ENCODE measurements around the gene MYO1E.

The MYO1E gene

GRCh38 chr15:59304034-59304795 is 68.5 kb downstream of the MYO1E start:
- no peaks in the 10 kb centered on the region for H3K36me3 ChIP-seq (replicated peaks)
- H3K27me3 ChIP-seq (replicated peaks): no peaks in the 10 kb centered on the region
- DNase-seq: peak; percentile 72
- peak overlapping the region; percentile 63 for H3K27ac ChIP-seq
- TF ChIP-seq, protein P1, sequence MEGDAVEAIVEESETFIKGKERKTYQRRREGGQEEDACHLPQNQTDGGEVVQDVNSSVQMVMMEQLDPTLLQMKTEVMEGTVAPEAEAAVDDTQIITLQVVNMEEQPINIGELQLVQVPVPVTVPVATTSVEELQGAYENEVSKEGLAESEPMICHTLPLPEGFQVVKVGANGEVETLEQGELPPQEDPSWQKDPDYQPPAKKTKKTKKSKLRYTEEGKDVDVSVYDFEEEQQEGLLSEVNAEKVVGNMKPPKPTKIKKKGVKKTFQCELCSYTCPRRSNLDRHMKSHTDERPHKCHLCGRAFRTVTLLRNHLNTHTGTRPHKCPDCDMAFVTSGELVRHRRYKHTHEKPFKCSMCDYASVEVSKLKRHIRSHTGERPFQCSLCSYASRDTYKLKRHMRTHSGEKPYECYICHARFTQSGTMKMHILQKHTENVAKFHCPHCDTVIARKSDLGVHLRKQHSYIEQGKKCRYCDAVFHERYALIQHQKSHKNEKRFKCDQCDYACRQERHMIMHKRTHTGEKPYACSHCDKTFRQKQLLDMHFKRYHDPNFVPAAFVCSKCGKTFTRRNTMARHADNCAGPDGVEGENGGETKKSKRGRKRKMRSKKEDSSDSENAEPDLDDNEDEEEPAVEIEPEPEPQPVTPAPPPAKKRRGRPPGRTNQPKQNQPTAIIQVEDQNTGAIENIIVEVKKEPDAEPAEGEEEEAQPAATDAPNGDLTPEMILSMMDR (IDR thresholded peaks at IDR 0.05; ENCODE audit: low read depth, low read length, missing control alignments): no peak
- H3K4me3 ChIP-seq (ENCODE audit: low read depth, low read length): no peak overlapping the region
- in situ Hi-C loops (cut with HindIII; ENCODE audit: low pct_ligation_motif_present, low sequenced_read_pairs): no loop called here

DNA sequence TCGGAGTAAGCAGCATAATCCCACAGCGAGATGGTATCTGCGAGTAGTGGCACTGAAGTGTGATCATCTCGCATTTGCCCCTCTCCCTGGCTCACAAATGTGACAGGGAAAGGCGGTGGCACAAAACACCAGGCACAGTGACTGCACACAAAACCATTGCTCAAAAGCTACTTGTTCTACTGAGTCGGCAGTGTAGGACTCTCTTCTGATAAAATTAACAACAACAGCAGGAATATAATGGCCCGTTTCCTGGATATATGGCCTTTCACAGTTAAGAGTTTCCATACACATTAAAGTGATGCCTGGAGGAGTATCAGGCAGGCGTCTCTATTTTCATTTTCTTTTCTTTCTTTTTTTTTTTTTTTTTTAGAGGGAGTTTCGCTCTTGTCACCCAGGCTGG is 69.0 kb downstream of the MYO1E start:
- no peak for DNase-seq
- no peaks in the 10 kb centered on the region for H3K36me3 ChIP-seq (replicated peaks)
- H3K4me3 ChIP-seq (ENCODE audit: low read depth, low read length): no peak overlapping the region
- H3K27ac ChIP-seq: peak overlapping the region; percentile 63
- H3K27me3 ChIP-seq (replicated peaks): no peaks in the 10 kb centered on the region
- in situ Hi-C loops (cut with HindIII; ENCODE audit: low pct_ligation_motif_present, low sequenced_read_pairs): no loop called here
- TF ChIP-seq, protein P1 (IDR thresholded peaks at IDR 0.05; ENCODE audit: low read depth, low read length, missing control alignments): no peak

DNA sequence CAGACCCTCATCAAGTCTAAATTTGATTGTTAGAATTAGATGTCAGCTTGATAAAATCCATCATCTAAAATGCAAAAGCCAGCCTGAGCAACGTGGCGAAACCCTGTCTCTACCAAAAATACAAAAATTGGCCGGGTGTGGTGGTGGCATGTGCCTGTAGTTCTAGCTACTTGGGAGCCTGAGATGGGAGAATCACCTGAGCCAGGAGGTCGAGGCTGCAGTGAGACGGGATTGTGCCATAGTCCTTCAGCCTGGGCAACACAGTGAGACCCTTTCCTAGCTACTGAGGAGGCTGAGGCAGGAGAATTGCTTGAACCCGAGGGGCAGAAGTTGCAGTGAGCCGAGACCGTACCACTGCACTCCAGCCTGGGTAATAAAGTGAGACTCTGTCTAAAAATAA is 69.5 kb downstream of the MYO1E start:
- TF ChIP-seq, protein P1 (IDR thresholded peaks at IDR 0.05; ENCODE audit: low read depth, low read length, missing control alignments): no peak
- in situ Hi-C loops (cut with HindIII; ENCODE audit: low pct_ligation_motif_present, low sequenced_read_pairs): no loop called here

DNA sequence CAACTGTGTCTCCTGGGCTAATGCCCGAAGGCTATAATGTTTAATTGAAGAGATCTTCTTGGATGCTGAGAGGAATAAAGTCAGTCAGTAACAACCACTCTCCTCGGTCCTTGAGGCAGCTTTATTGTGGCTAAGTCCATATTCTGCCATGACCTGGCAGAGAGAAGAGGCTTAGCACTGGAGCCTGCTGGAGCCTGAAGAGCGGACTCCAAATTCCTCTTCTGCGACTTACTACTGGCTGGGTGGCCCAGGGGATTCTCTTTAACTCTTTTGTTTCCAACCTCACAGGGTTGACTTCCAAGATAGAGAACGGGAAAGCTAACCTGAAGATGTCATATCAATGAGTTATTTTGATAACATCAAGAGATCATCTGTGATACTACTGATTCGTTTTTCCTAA is 71.1 kb downstream of the MYO1E start:
- H3K27me3 ChIP-seq (replicated peaks): no peaks in the 10 kb centered on the region
- TF ChIP-seq, protein P1 (IDR thresholded peaks at IDR 0.05; ENCODE audit: low read depth, low read length, missing control alignments): no peak
- no peak overlapping the region for H3K4me3 ChIP-seq (ENCODE audit: low read depth, low read length)
- in situ Hi-C loops (cut with HindIII; ENCODE audit: low pct_ligation_motif_present, low sequenced_read_pairs): no loop called here
- DNase-seq: no peak
- no peaks in the 10 kb centered on the region for H3K36me3 ChIP-seq (replicated peaks)
- no peak overlapping the region for H3K27ac ChIP-seq

More for the DNA sequence above, 69.5 kb downstream of the MYO1E start:
- H3K27ac ChIP-seq: no peak overlapping the region
- no peak for DNase-seq
- no peaks in the 10 kb centered on the region for H3K27me3 ChIP-seq (replicated peaks)
- H3K4me3 ChIP-seq (ENCODE audit: low read depth, low read length): no peak overlapping the region
- no peaks in the 10 kb centered on the region for H3K36me3 ChIP-seq (replicated peaks)

DNA sequence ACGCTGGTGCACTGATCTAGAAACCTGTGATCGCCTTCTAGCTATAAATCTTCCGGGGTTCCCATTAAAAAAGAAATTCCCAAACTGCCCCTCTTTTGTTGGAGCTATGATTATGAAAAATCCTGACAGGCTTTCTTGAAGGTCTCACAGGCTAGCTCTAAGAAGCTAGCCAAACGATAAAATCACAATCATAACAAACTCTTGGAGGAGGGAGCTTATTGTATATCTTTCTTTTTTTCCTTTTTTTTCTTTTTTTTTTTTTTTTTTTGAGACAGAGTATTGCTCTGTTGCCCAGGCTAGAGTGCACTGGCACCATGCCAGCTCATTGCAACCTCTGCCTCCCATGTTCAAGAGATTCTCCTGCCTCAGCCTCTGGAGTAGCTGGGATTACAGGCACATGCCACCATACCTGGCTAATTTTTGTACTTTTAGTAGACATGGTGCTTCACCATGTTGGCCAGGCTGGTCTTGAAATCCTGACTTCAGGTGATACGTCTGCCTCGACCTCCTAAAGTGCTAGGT is 72.0 kb downstream of the MYO1E start:
- Histone ChIP-seq H3K27me3 (replicated peaks) (no peaks in the 10 kb centered on the region), H3K36me3 (replicated peaks) (no peaks in the 10 kb centered on the region), H3K27ac (peak overlapping the region; percentile 92), H3K4me3 (ENCODE audit: low read depth, low read length) (no peak overlapping the region)
- TF ChIP-seq, protein P1 (IDR thresholded peaks at IDR 0.05; ENCODE audit: low read depth, low read length, missing control alignments): no peak
- in situ Hi-C loops (cut with HindIII; ENCODE audit: low pct_ligation_motif_present, low sequenced_read_pairs): no loop called here
- no peak for DNase-seq
